Measurements from ENCODE around the gene NTRK3.

DNA sequence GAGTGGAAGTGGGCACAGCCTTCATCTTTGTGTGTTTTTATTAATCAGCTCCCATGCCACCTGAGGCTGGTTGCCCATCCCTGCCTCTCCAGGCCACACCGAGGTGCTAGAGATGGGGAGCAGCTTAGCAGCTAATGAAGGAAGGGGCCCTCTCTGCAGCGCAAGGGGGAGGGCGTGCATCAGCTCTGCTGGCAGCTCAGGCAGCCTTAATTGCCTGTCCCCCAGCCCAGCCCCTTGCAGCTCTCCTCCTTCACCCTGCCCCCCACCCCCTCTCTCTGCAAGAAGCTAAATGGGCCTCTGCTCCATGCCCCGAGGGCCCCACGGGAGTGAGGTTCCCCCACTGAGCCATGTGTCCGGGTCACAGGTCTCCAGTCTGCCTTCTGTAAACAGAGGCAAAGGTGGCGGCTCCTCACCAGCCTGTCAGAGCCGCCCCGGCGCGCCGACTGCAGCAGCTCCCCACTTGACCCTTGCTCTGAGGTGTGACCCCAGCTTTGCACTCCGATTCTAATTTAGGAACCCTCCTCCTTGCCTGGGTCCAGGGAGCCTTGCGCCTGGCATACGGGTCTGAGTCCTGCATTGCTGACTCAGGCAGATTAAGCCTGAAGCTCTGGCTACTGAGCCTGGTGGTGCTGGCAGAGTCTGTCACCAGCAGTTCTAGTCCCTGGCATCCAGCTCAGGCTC lies 27.9 kb upstream of the NTRK3 start:
- TF ChIP-seq ZFP30 (CRISPR knock-in tag; IDR thresholded peaks at IDR 0.05) (no peak), BACH2 (CRISPR knock-in tag; IDR thresholded peaks at IDR 0.05; ENCODE audit: borderline replicate concordance) (no peak), ZC3H10 (CRISPR knock-in tag; IDR thresholded peaks at IDR 0.05) (no peak), OSR1 (CRISPR knock-in tag; IDR thresholded peaks at IDR 0.05) (no peak), ZNF8 (CRISPR knock-in tag; IDR thresholded peaks at IDR 0.05) (no peak), ISL1 (CRISPR knock-in tag; IDR thresholded peaks at IDR 0.05) (no peak)
- TF ChIP-seq, protein P1, sequence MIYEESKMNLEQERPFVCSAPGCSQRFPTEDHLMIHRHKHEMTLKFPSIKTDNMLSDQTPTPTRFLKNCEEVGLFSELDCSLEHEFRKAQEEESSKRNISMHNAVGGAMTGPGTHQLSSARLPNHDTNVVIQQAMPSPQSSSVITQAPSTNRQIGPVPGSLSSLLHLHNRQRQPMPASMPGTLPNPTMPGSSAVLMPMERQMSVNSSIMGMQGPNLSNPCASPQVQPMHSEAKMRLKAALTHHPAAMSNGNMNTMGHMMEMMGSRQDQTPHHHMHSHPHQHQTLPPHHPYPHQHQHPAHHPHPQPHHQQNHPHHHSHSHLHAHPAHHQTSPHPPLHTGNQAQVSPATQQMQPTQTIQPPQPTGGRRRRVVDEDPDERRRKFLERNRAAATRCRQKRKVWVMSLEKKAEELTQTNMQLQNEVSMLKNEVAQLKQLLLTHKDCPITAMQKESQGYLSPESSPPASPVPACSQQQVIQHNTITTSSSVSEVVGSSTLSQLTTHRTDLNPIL (CRISPR knock-in tag; IDR thresholded peaks at IDR 0.05; ENCODE audit: low read depth), result no peak

Data from SK-N-SH treated with all-trans-retinoic acid at 6 μM for 48 hours (cell line).